ENCODE measurements around the gene TCAIM. TPM values are rescaled to one million over a fixed set of nuclear protein-coding genes. Genes with fewer than 3 reads are reported as not detected.

The TCAIM gene
- total and polyA plus RNA-seq, 9 of the 15 experiments (the other 6 are each of a cell fraction or from before 2014, with no cell fraction given), result 19.7 to 53.3 (median 36.9) TPM

GRCh38 chr3:44445786-44446185 is 107.2 kb downstream of the TCAIM start:
- no peaks in the 10 kb centered on the region for H4K20me1 ChIP-seq (replicated peaks; ENCODE audit: control insufficient read depth, insufficient read depth, low read length)
- WGBS (ENCODE audit: insufficient coverage, low coverage, missing lambda C conversion rate), result 95% methylated on average over 4 of the region's 5 CpGs
- H3K79me2 ChIP-seq (ENCODE audit: control insufficient read depth, insufficient read depth, low read length), result peaks cover 2% of the 10 kb centered on the region; the same call in 1 of the 3 replicates
- H2AFZ ChIP-seq (ENCODE audit: low read depth, low read length), result no peak overlapping the region
- peaks cover 88% of the 10 kb centered on the region for H3K36me3 ChIP-seq (ENCODE audit: control insufficient read depth, insufficient read depth, low read length)
- H3K27me3 ChIP-seq (ENCODE audit: control insufficient read depth in 2 of 2, insufficient read depth in 2 of 2, low read length in 2 of 2), result no peaks in the 10 kb centered on the region
- H3K9ac ChIP-seq (ENCODE audit: insufficient read depth in 1 of 2, low read depth in 2 of 2, low read length in 2 of 2), result no peak overlapping the region
- FAIRE-seq (no peak), ATAC-seq (no peak), DNase-seq (ENCODE audit: extremely low read depth in 1 of 4, low spot score in 3 of 4) (no peak)
- H3K4me3 ChIP-seq, result no peak overlapping the region
- peaks cover 13% of the 10 kb centered on the region in 2 experiments for H3K4me1 ChIP-seq (replicated peaks in 1 of 2; ENCODE audit: control insufficient read depth in 2 of 2, insufficient read depth in 2 of 2, low read length in 2 of 2)
- peaks cover 16% of the 10 kb centered on the region; the same call in 1 of the 2 replicates for H3K9me3 ChIP-seq (replicated peaks; ENCODE audit: control insufficient read depth, insufficient read depth, low read depth, low read length)
- no peak overlapping the region for H3K4me2 ChIP-seq (ENCODE audit: insufficient read depth, low read length)
- POLR2A ChIA-PET, result no interaction called here
- no TSS peak for BruUV-seq (replicated peaks)
- no peaks in the 10 kb centered on the region for H3K9me1 ChIP-seq (ENCODE audit: control insufficient read depth, insufficient read depth, low read length)
- H3K27ac ChIP-seq (ENCODE audit: extremely low read depth, low read depth, low read length), result no peak overlapping the region
- in situ Hi-C loops (cut with MboI), result no loop called here
- CTCF ChIA-PET (ENCODE audit: low intra/inter-chr PET ratio), result no interaction called here
- intact Hi-C loops (cut with micrococcal nuclease), result no loop called here
- no peak for TF ChIP-seq CCNT2 (IDR thresholded peaks at IDR 0.05; ENCODE audit: borderline replicate concordance, extremely low read depth, insufficient read length, low read depth, low read length)
- no peak for TF ChIP-seq KDM4B (IDR thresholded peaks at IDR 0.05; ENCODE audit: borderline replicate concordance in 2 of 2, low read depth in 1 of 2)
- no peak for TF ChIP-seq CAMTA2 (CRISPR knock-in tag; conservative IDR thresholded peaks at IDR 0.05)
- TF ChIP-seq NCOA1 (IDR thresholded peaks at IDR 0.05; ENCODE audit: low read depth), result no peak
- no peak for TF ChIP-seq SP1 (CRISPR knock-in tag; IDR thresholded peaks at IDR 0.05)
- no peak for TF ChIP-seq CBX8 (IDR thresholded peaks at IDR 0.05; ENCODE audit: borderline replicate concordance, extremely low read depth, low read depth, low read length, poor library complexity, severe bottlenecking)
- TF ChIP-seq HNRNPK (IDR thresholded peaks at IDR 0.05; ENCODE audit: low read depth, low read length, poor library complexity, severe bottlenecking), result no peak
- TF ChIP-seq, protein P1, sequence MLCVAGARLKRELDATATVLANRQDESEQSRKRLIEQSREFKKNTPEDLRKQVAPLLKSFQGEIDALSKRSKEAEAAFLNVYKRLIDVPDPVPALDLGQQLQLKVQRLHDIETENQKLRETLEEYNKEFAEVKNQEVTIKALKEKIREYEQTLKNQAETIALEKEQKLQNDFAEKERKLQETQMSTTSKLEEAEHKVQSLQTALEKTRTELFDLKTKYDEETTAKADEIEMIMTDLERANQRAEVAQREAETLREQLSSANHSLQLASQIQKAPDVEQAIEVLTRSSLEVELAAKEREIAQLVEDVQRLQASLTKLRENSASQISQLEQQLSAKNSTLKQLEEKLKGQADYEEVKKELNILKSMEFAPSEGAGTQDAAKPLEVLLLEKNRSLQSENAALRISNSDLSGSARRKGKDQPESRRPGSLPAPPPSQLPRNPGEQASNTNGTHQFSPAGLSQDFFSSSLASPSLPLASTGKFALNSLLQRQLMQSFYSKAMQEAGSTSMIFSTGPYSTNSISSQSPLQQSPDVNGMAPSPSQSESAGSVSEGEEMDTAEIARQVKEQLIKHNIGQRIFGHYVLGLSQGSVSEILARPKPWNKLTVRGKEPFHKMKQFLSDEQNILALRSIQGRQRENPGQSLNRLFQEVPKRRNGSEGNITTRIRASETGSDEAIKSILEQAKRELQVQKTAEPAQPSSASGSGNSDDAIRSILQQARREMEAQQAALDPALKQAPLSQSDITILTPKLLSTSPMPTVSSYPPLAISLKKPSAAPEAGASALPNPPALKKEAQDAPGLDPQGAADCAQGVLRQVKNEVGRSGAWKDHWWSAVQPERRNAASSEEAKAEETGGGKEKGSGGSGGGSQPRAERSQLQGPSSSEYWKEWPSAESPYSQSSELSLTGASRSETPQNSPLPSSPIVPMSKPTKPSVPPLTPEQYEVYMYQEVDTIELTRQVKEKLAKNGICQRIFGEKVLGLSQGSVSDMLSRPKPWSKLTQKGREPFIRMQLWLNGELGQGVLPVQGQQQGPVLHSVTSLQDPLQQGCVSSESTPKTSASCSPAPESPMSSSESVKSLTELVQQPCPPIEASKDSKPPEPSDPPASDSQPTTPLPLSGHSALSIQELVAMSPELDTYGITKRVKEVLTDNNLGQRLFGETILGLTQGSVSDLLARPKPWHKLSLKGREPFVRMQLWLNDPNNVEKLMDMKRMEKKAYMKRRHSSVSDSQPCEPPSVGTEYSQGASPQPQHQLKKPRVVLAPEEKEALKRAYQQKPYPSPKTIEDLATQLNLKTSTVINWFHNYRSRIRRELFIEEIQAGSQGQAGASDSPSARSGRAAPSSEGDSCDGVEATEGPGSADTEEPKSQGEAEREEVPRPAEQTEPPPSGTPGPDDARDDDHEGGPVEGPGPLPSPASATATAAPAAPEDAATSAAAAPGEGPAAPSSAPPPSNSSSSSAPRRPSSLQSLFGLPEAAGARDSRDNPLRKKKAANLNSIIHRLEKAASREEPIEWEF (CRISPR knock-in tag; IDR thresholded peaks at IDR 0.05), result no peak

Measured in K562 (cell line).